T-cell (primary cell): ENCODE data around the gene CEP41. TPM values are rescaled to one million over a fixed set of nuclear protein-coding genes. Genes with fewer than 3 reads are reported as not detected.

ENCODE experiments used
- ATAC-seq, 4 experiments: fragments of 200-7000 bp in 3 of 4; fragments of 150-1000 bp in 1 of 4; cut with Tn5 transposase; replicated peaks in 1 of 4; 1 replicate in 3 of 4; 2 replicates in 1 of 4; pipeline ENCODE4 v1.10.0; 2021; ENCODE audit warnings: moderate library complexity in 3 of 4, mild to moderate bottlenecking in 2 of 4, moderate number of reproducible peaks in 1 of 4
- CTCF ChIA-PET, 2 donors: fragments of 300-600 bp; sonication (Branson Sonifier 250); formaldehyde crosslinking; loops; one replicate each; lab custom pipeline; 2022; ENCODE audit warnings: antibody characterized with exemption in 2 of 2; lab: Charles Lee
- POLR2A ChIA-PET, 2 donors: fragments of 300-600 bp; sonication (Branson Sonifier 250); formaldehyde crosslinking; loops; one replicate each; lab custom pipeline; 2022; ENCODE audit warnings: antibody characterized with exemption in 2 of 2; lab: Charles Lee
- DNase-seq, 35 experiments: peaks; one replicate each; pipeline versions ENCODE4 v3.0.0 to v3.0.0-alpha.2; 2013 to 2023
- H3K27ac ChIP-seq: one replicate; pipeline ENCODE4 v1.5.1; 2013; ENCODE audit warnings: low read length
- H3K27me3 ChIP-seq, 2 experiments: replicated peaks in 1 of 2; 1 replicate in 1 of 2; 2 replicates in 1 of 2; pipeline versions ENCODE4 v1.6.1 to v1.7.0; 2013; ENCODE audit warnings: low read length in 1 of 2, mixed read lengths in 1 of 2; ENCODE audit not compliant: control insufficient read depth in 2 of 2, insufficient read depth in 2 of 2; ENCODE audit errors: extremely low read depth in 1 of 2
- H3K36me3 ChIP-seq, 2 donors: 1 replicate in 1 of 2; 2 replicates in 1 of 2; pipeline versions ENCODE4 v1.6.1 to v1.7.0; 2013; ENCODE audit warnings: low read length in 1 of 2; ENCODE audit not compliant: control insufficient read depth in 2 of 2, insufficient read depth in 1 of 2; ENCODE audit errors: extremely low read depth in 1 of 2
- H3K4me1 ChIP-seq, 2 experiments: 1 replicate in 1 of 2; 2 replicates in 1 of 2; pipeline versions ENCODE4 v1.6.1 to v1.7.0; 2013; ENCODE audit warnings: low read length in 2 of 2, mixed read lengths in 1 of 2; ENCODE audit not compliant: insufficient read depth in 2 of 2, control insufficient read depth in 1 of 2; ENCODE audit errors: extremely low read depth in 1 of 2
- H3K4me3 ChIP-seq, 2 donors: 1 replicate in 1 of 2; 2 replicates in 1 of 2; pipeline versions ENCODE4 v1.5.1 to v1.7.0; 2013; ENCODE audit warnings: mild to moderate bottlenecking in 2 of 2, low read length in 1 of 2, moderate library complexity in 1 of 2; ENCODE audit not compliant: control insufficient read depth in 1 of 2; ENCODE audit errors: extremely low read depth in 1 of 2
- H3K9me3 ChIP-seq: 2 replicates; pipeline ENCODE4 v1.7.0; 2013
- H3K27ac Mint-ChIP-seq, 2 donors: one replicate each; pipeline ENCODE4 v1.8.0; 2020 to 2021; ENCODE audit warnings: mild to moderate bottlenecking in 2 of 2, mixed read lengths in 2 of 2
- H3K27me3 Mint-ChIP-seq, 2 donors: one replicate each; pipeline ENCODE4 v1.8.0; 2021 to 2022; ENCODE audit warnings: mixed read lengths in 2 of 2
- H3K36me3 Mint-ChIP-seq: one replicate; pipeline ENCODE4 v1.8.0; 2021; ENCODE audit warnings: mixed read lengths
- H3K4me1 Mint-ChIP-seq, 3 donors: one replicate each; pipeline ENCODE4 v1.8.0; 2020 to 2022; ENCODE audit warnings: mixed read lengths in 3 of 3, mild to moderate bottlenecking in 1 of 3
- H3K4me3 Mint-ChIP-seq, 3 donors: one replicate each; pipeline ENCODE4 v1.8.0; 2020 to 2022; ENCODE audit warnings: mild to moderate bottlenecking in 3 of 3, mixed read lengths in 3 of 3, moderate library complexity in 3 of 3
- H3K9me3 Mint-ChIP-seq, 3 donors: one replicate each; pipeline ENCODE4 v1.8.0; 2020 to 2022; ENCODE audit warnings: mixed read lengths in 3 of 3
- WGBS: methylation state at CpG from one replicate; pipeline ENCODE4 v1.1.5; 2013; ENCODE audit warnings: missing lambda C conversion rate; ENCODE audit not compliant: insufficient coverage; 5-methylcytosine and 5-hydroxymethylcytosine counted together
- total RNA-seq, 35 experiments: library from RNA in 6 of 35; stranded (reverse) in 6 of 35; fragments of 120-200 nt in 1 of 35; gene quantifications; one replicate each; pipeline versions ENCODE4 v1.2.1 to v1.2.4 and lab custom pipeline; 2013 to 2026

CEP41 gene
- total RNA-seq, 5 donors from 2014 or later (not counting 1 experiment from before 2014, with no cell fraction given) = 6.3 to 13.6 (median 9.2) TPM

- Histone ChIP-seq H3K27ac (no peak overlapping the region), H3K4me1 (peaks cover 8 to 52% of the 10 kb centered on the region in 2 experiments), H3K27me3 (no peaks in the 10 kb centered on the region), H3K9me3 (no peaks in the 10 kb centered on the region), H3K36me3 (no peaks in the 10 kb centered on the region), H3K4me3 (peak overlapping the region in 1 of 2 donors; percentile 23)
- DNase-seq (peak in 2 of 35 experiments; percentile 16 to 63), ATAC-seq (peak; percentile 43 to 100 (median 81))
- no CpG with 5 or more reads among the region's 4 CpGs for WGBS
- ChIA-PET POLR2A (no interaction called here), CTCF (no interaction called here)
- no peaks in the 10 kb centered on the region for H3K36me3 Mint-ChIP-seq
- no peaks in the 10 kb centered on the region for H3K27me3 Mint-ChIP-seq
- no peaks in the 10 kb centered on the region for H3K9me3 Mint-ChIP-seq
- H3K4me3 Mint-ChIP-seq = peak overlapping the region in 1 of 3 donors; percentile 3
- peaks cover 31 to 50% (median 49%) of the 10 kb centered on the region in 3 donors for H3K4me1 Mint-ChIP-seq
- peak overlapping the region; percentile 4 to 56 for H3K27ac Mint-ChIP-seq
Measured at GRCh38 chr7:130426564-130426963, 14.3 kb downstream of the CEP41 start.

- no peak for DNase-seq
- WGBS = 73% methylated on average over 3 of the region's 4 CpGs
- POLR2A ChIA-PET = interaction anchor here in 1 of 2 donors (0.6 kb wide), 1 partner anchor 1065 kb away, joined by 4 read pairs; no protein-coding TSS in a partner anchor
- Mint-ChIP-seq H3K27ac (peak overlapping the region in 1 of 2 donors; percentile 62), H3K4me1 (peaks cover 36 to 56% (median 55%) of the 10 kb centered on the region in 3 donors), H3K36me3 (no peaks in the 10 kb centered on the region), H3K9me3 (no peaks in the 10 kb centered on the region), H3K4me3 (no peak overlapping the region), H3K27me3 (no peaks in the 10 kb centered on the region)
- CTCF ChIA-PET = no interaction called here
- Histone ChIP-seq H3K36me3 (no peaks in the 10 kb centered on the region), H3K27me3 (no peaks in the 10 kb centered on the region), H3K4me1 (peaks cover 8 to 58% of the 10 kb centered on the region in 2 experiments), H3K4me3 (no peak overlapping the region), H3K27ac (no peak overlapping the region), H3K9me3 (no peaks in the 10 kb centered on the region)
- ATAC-seq = no peak
Measured at GRCh38 chr7:130425796-130426195, 15.0 kb downstream of the CEP41 start.

DNA sequence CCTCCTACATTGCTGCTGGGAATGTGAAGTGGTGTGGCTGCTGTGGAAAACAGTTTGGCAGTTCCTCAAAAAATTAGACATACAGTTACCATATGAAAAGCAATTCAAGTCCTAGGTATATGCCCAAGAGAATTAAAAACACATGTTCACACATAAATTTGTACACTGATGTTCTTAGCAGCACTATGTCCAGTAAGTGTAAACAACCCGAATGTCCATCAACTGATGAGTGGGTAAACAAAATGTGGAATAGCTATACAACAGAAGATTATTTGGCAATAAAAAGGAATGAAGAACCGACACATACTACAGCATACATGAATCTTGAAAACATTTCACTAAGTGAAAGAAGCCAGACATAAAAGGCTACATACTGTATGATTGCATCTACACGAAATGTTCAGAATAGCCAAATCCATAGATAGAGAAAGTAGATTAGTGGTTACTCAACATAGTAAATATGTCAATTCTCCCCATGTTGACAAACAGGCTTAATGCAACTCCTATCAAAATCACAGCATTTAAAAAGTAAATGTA lies 17.2 kb downstream of the CEP41 start:
- DNase-seq (no peak), ATAC-seq (no peak)
- H3K4me3 Mint-ChIP-seq = no peak overlapping the region
- H3K27me3 Mint-ChIP-seq = no peaks in the 10 kb centered on the region
- peaks cover 47 to 67% (median 65%) of the 10 kb centered on the region in 3 donors for H3K4me1 Mint-ChIP-seq
- Histone ChIP-seq H3K9me3 (no peaks in the 10 kb centered on the region), H3K36me3 (no peaks in the 10 kb centered on the region), H3K4me3 (no peak overlapping the region), H3K27me3 (no peaks in the 10 kb centered on the region), H3K27ac (no peak overlapping the region), H3K4me1 (peaks cover 14 to 67% of the 10 kb centered on the region in 2 experiments)
- WGBS = no CpG with 5 or more reads among the region's 3 CpGs
- ChIA-PET POLR2A (interaction anchor here in 1 of 2 donors (0.7 kb wide), 1 partner anchor 10 kb away, joined by 4 read pairs; no protein-coding TSS in a partner anchor), CTCF (no interaction called here)
- peak overlapping the region in 1 of 2 donors; percentile 44 for H3K27ac Mint-ChIP-seq
- no peaks in the 10 kb centered on the region for H3K36me3 Mint-ChIP-seq
- H3K9me3 Mint-ChIP-seq = no peaks in the 10 kb centered on the region

GRCh38 chr7:130421684-130422083 lies 19.1 kb downstream of the CEP41 start:
- Histone ChIP-seq H3K4me3 (no peak overlapping the region), H3K27ac (no peak overlapping the region), H3K36me3 (no peaks in the 10 kb centered on the region), H3K27me3 (no peaks in the 10 kb centered on the region), H3K4me1 (peaks cover 25 to 73% of the 10 kb centered on the region in 2 experiments), H3K9me3 (no peaks in the 10 kb centered on the region)
- ATAC-seq (peak in 1 of 4 experiments; percentile 42), DNase-seq (no peak)
- POLR2A ChIA-PET = interaction anchor here in 1 of 2 donors (0.5 kb wide), 1 partner anchor 303 kb away, joined by 3 read pairs; no protein-coding TSS in a partner anchor
- Mint-ChIP-seq H3K36me3 (no peaks in the 10 kb centered on the region), H3K27ac (peak overlapping the region in 1 of 2 donors; percentile 88), H3K4me1 (peaks cover 59 to 77% (median 75%) of the 10 kb centered on the region in 3 donors), H3K9me3 (no peaks in the 10 kb centered on the region), H3K27me3 (no peaks in the 10 kb centered on the region), H3K4me3 (peak overlapping the region in 2 of 3 donors; percentile 41 to 64)
- CTCF ChIA-PET = no interaction called here
- WGBS = 56% methylated on average over 2 of the region's 2 CpGs

GRCh38 chr7:130420943-130421578 lies 19.8 kb downstream of the CEP41 start:
- CTCF ChIA-PET = no interaction called here
- H3K4me3 ChIP-seq = no peak overlapping the region
- H3K27ac Mint-ChIP-seq = peak overlapping the region in 1 of 2 donors; percentile 88
- H3K9me3 ChIP-seq = no peaks in the 10 kb centered on the region
- H3K4me1 Mint-ChIP-seq = peaks cover 62 to 77% (median 76%) of the 10 kb centered on the region in 3 donors
- H3K4me3 Mint-ChIP-seq = peak overlapping the region in 1 of 3 donors; percentile 64
- no peak overlapping the region for H3K27ac ChIP-seq
- DNase-seq (no peak), ATAC-seq (no peak)
- peaks cover 28 to 73% of the 10 kb centered on the region in 2 experiments for H3K4me1 ChIP-seq
- H3K36me3 ChIP-seq = no peaks in the 10 kb centered on the region
- no CpG with 5 or more reads among the region's 4 CpGs for WGBS
- H3K27me3 ChIP-seq = no peaks in the 10 kb centered on the region
- H3K27me3 Mint-ChIP-seq = no peaks in the 10 kb centered on the region
- H3K9me3 Mint-ChIP-seq = no peaks in the 10 kb centered on the region
- no peaks in the 10 kb centered on the region for H3K36me3 Mint-ChIP-seq
- POLR2A ChIA-PET = interaction anchor here in 1 of 2 donors (0.6 kb wide), 1 partner anchor 19 kb away, joined by 8 read pairs; no protein-coding TSS in a partner anchor

GRCh38 chr7:130419658-130420057 lies 21.2 kb downstream of the CEP41 start:
- H3K27ac Mint-ChIP-seq = peak overlapping the region; percentile 67 to 89
- H3K4me1 ChIP-seq = peaks cover 30 to 74% of the 10 kb centered on the region in 2 experiments
- CTCF ChIA-PET = interaction anchor here in 1 of 2 donors (0.6 kb wide), 1 partner anchor 29 kb away, joined by 3 read pairs; no protein-coding TSS in a partner anchor
- H3K27me3 ChIP-seq = no peaks in the 10 kb centered on the region
- H3K4me1 Mint-ChIP-seq = peaks cover 66 to 77% (median 76%) of the 10 kb centered on the region in 3 donors
- H3K4me3 ChIP-seq = no peak overlapping the region
- POLR2A ChIA-PET = interaction anchor here in 1 of 2 donors (0.7 kb wide), 1 partner anchor 238 kb away, joined by 3 read pairs; no protein-coding TSS in a partner anchor
- WGBS = 41% methylated on average over 5 of the region's 5 CpGs
- H3K9me3 ChIP-seq = no peaks in the 10 kb centered on the region
- H3K9me3 Mint-ChIP-seq = no peaks in the 10 kb centered on the region
- peak; percentile 62 to 74 (median 71) for ATAC-seq
- DNase-seq = peak in 1 of 35 experiments; percentile 54
- H3K27ac ChIP-seq = peak overlapping the region; percentile 9
- H3K36me3 Mint-ChIP-seq = no peaks in the 10 kb centered on the region
- H3K4me3 Mint-ChIP-seq = peak overlapping the region in 2 of 3 donors; percentile 1 to 54
- no peaks in the 10 kb centered on the region for H3K36me3 ChIP-seq
- no peaks in the 10 kb centered on the region for H3K27me3 Mint-ChIP-seq
